ENCODE measurements around the gene TATDN2.

TATDN2 gene

DNA sequence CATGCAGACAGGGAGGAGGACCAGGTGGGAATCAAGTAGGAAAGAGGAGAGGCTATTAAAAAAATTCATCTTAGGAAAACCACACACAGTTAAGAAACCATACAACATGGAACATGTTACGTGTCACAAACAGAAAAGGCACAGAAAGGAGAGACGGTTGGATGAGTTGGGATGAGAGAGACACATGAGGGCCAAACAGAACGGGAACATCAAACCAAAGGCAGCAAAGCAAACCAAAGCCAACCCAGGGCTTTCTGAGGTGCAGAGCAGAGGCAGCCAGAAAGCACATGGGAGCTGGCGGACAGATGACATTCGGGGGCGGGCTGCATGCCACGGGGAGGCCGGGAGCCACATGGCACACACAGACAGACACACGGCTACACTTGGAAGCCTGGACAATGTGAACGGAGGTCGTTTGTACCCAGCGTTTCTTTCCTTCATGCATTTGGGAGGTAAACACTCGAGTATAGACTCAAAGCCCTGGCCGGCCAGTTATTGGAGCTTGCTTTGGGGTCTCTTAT lies 81.3 kb downstream of the TATDN2 start:
- no peak for TF ChIP-seq CTCF (IDR thresholded peaks at IDR 0.05; ENCODE audit: extremely low read depth, missing control alignments)
- no peak for DNase-seq (ENCODE audit: low spot score)

DNA sequence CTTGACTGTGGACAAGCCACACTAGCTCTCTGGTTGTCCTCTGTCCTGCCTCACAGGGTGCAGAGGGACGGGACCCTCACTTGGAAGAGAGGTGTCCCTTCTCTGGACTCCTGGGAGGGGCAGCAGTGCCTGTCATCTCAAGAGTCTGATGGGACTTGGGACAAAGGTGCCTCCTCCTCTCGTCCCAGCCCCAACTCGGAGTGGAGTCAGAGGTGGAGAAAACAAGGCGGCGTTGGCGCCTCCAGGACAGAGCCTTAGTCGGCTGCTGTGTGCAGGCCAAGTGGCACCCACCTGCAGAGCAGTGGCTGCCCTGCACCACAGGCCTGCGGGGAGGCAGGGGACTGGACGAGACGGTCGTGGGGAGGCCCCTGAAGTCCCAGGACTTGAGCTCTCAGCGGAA lies 82.1 kb downstream of the TATDN2 start:
- no peak for TF ChIP-seq CTCF (IDR thresholded peaks at IDR 0.05; ENCODE audit: extremely low read depth, missing control alignments)
- no peak for DNase-seq (ENCODE audit: low spot score)
